Pancreas (tissue), 10 donors: ENCODE data around the gene KRTAP3-2. TPM values are rescaled to one million over a fixed set of nuclear protein-coding genes. Genes with fewer than 3 reads are reported as not detected.

Source experiments
- ATAC-seq, 4 donors: fragments of 200-7000 bp; cut with Tn5 transposase; one replicate each; pipeline versions ENCODE4 v1.8.0 to v1.9.1; 2020; ENCODE audit warnings: mild to moderate bottlenecking in 4 of 4, moderate library complexity in 4 of 4
- DNase-seq, 6 donors: peaks; one replicate each; pipeline ENCODE4 v3.0.0-alpha.2; 2020
- FAIRE-seq: peaks from 2 replicates; lab custom pipeline; 2012; peaks lifted over from hg19 to GRCh38; lab: Jason Lieb, UNC
- H3K27ac ChIP-seq, 4 donors: fragments of 200-600 bp; sonication (generic); 1 replicate in 3 of 4; 2 replicates in 1 of 4; pipeline versions ENCODE4 v1.5.0 to v1.8.0; 2020
- H3K27me3 ChIP-seq, 4 donors: fragments of 200-600 bp; one replicate each; pipeline ENCODE4 v1.8.0; 2021
- H3K36me3 ChIP-seq, 3 donors: fragments of 200-600 bp; sonication (generic) in 1 of 3; one replicate each; pipeline versions ENCODE4 v1.5.0 to v1.8.0; 2020 to 2021
- H3K4me1 ChIP-seq, 3 donors: fragments of 200-600 bp; one replicate each; pipeline ENCODE4 v1.8.0; 2021
- H3K4me3 ChIP-seq, 4 donors: fragments of 200-600 bp; sonication (generic) in 2 of 4; one replicate each; pipeline versions ENCODE4 v1.5.0 to v1.8.0; 2020 to 2021
- H3K9me3 ChIP-seq, 4 donors: fragments of 200-600 bp; one replicate each; pipeline ENCODE4 v1.8.0; 2021
- CTCF ChIP-seq, 4 donors: fragments of 200-600 bp; sonication (generic) in 3 of 4; IDR thresholded peaks; one replicate each; pipeline versions ENCODE4 v1.5.0 to v1.8.0; 2021; ENCODE audit warnings: antibody characterized with exemption in 4 of 4
- WGBS, 2 donors: extraction: QIAGEN DNeasy Blood & Tissue Kit; methylation state at CpG; one replicate each; pipeline ENCODE4 v1.1.7; 2013; 5-methylcytosine and 5-hydroxymethylcytosine counted together
- intact Hi-C, 3 donors: fragments of 100-400 bp; cut with DNase I; formaldehyde crosslinking; loops; one replicate each; pipeline versions ENCODE4 v1.11.1 to v1.14.2; 2022
- polyA plus RNA-seq, 2 donors: library from polyadenylated mRNA; stranded (reverse); fragments of 200-250 nt; gene quantifications; one replicate each; pipeline ENCODE4 v1.2.3, GENCODE V29; 2013
- total RNA-seq, 6 donors: library from RNA; stranded (reverse); fragmentation: NEBNext Ultra II Directional in 4 of 6; extraction: Animal tissue kit (Norgen Biotek cat#: 25700) in 4 of 6; gene quantifications; one replicate each; pipeline versions ENCODE4 v1.2.1 to v1.2.4, GENCODE V29; 2021 to 2023
- donor health status: healthy with polysubstance abuse.
- donor health status: DM: no; HTN: no; CAD: no; lungs with moderate emphysema.
- donor health status: DM: no; HTN: no; CAD: no.
- donor health status: control.
- donor health status: control.
- donor health status: Bipolar disorder and iron deficiency.
- donor health status: DM: yes; HTN: yes; CAD: no.
- donor health status: DM: no; HTN: no; CAD: no.
- donor health status: DM: no; HTN: no; CAD: no.
- donor health status: DM: yes; HTN: yes; CAD: no.

The KRTAP3-2 gene
- total and polyA plus RNA-seq, 8 donors, result not detected

GRCh38 chr17:40961591-40961990, 38.1 kb downstream of the KRTAP3-2 start:
- ATAC-seq, result peak in 1 of 4 donors; percentile 25

GRCh38 chr17:40960144-40960543, 39.6 kb downstream of the KRTAP3-2 start:
- DNase-seq (no peak), ATAC-seq (no peak), FAIRE-seq (no peak)
- Histone ChIP-seq H3K36me3 (no peaks in the 10 kb centered on the region), H3K27ac (peak overlapping the region in 2 of 4 donors; percentile 24 to 51), H3K4me3 (no peak overlapping the region), H3K27me3 (no peaks in the 10 kb centered on the region), H3K4me1 (peaks cover 0 to 12% (median 0%) of the 10 kb centered on the region in 3 donors), H3K9me3 (no peaks in the 10 kb centered on the region)
- WGBS, 2 donors, result 48 to 56% methylated on average over 10 of the region's 10 CpGs
- no peak for TF ChIP-seq CTCF (IDR thresholded peaks at IDR 0.05)
- intact Hi-C loops, result no loop called here

More at GRCh38 chr17:40961591-40961990, 38.1 kb downstream of the KRTAP3-2 start:
- WGBS, 2 donors, result 41 to 54% methylated on average over 1 of the region's 1 CpG
- intact Hi-C loops, result no loop called here
- Histone ChIP-seq H3K9me3 (no peaks in the 10 kb centered on the region), H3K4me1 (peaks cover 0 to 12% (median 0%) of the 10 kb centered on the region in 3 donors), H3K36me3 (no peaks in the 10 kb centered on the region), H3K4me3 (no peak overlapping the region), H3K27ac (peak overlapping the region in 3 of 4 donors; percentile 25 to 46 (median 28)), H3K27me3 (no peaks in the 10 kb centered on the region)
- FAIRE-seq (no peak), DNase-seq (no peak)
- no peak for TF ChIP-seq CTCF (IDR thresholded peaks at IDR 0.05)

- FAIRE-seq, result no peak
- no peak for TF ChIP-seq CTCF (IDR thresholded peaks at IDR 0.05)
- H3K9me3 ChIP-seq, result no peaks in the 10 kb centered on the region
- intact Hi-C loops, result no loop called here
- H3K27me3 ChIP-seq, result no peaks in the 10 kb centered on the region
- H3K4me1 ChIP-seq, result peaks cover 0 to 12% (median 0%) of the 10 kb centered on the region in 3 donors
- no peak overlapping the region for H3K4me3 ChIP-seq
- 61 to 67% methylated on average over 12 of the region's 12 CpGs for WGBS, 2 donors
- H3K27ac ChIP-seq, result peak overlapping the region in 2 of 4 donors; percentile 10 to 24
- DNase-seq, result no peak
- ATAC-seq, result peak in 2 of 4 donors; percentile 66 to 69
- H3K36me3 ChIP-seq, result no peaks in the 10 kb centered on the region
Observed at GRCh38 chr17:40958086-40958953, 41.4 kb downstream of the KRTAP3-2 start.

- FAIRE-seq (no peak), ATAC-seq (peak; percentile 69 to 87 (median 72)), DNase-seq (no peak)
- Histone ChIP-seq H3K27ac (peak overlapping the region in 2 of 4 donors; percentile 10 to 52), H3K9me3 (no peaks in the 10 kb centered on the region), H3K4me3 (no peak overlapping the region), H3K4me1 (peaks cover 0 to 12% (median 0%) of the 10 kb centered on the region in 3 donors), H3K27me3 (peaks cover 0 to 3% (median 0%) of the 10 kb centered on the region in 4 donors), H3K36me3 (no peaks in the 10 kb centered on the region)
- intact Hi-C loops, result no loop called here
- WGBS, 2 donors, result 56 to 57% methylated on average over 8 of the region's 8 CpGs
- TF ChIP-seq CTCF (IDR thresholded peaks at IDR 0.05), result no peak
Observed at GRCh38 chr17:40956401-40957254, 43.1 kb downstream of the KRTAP3-2 start.
